Right renal cortex interstitium (tissue), 3 donors: ENCODE data around the gene MICAL1. TPM values are rescaled to one million over a fixed set of nuclear protein-coding genes. Genes with fewer than 3 reads are reported as not detected.

Experiments used
- DNase-seq, 3 donors: peaks; one replicate each; pipeline ENCODE4 v3.0.0-alpha.2; 2013; ENCODE audit warnings: low read depth in 3 of 3, low spot score in 2 of 3
- polyA plus RNA-seq, 3 donors: library from polyadenylated mRNA; unstranded; fragments of 120-200 nt; gene quantifications; one replicate each; pipeline ENCODE4 v1.2.1, GENCODE V29; 2013; ENCODE audit not compliant: insufficient read length in 3 of 3

Gene MICAL1, protein sequence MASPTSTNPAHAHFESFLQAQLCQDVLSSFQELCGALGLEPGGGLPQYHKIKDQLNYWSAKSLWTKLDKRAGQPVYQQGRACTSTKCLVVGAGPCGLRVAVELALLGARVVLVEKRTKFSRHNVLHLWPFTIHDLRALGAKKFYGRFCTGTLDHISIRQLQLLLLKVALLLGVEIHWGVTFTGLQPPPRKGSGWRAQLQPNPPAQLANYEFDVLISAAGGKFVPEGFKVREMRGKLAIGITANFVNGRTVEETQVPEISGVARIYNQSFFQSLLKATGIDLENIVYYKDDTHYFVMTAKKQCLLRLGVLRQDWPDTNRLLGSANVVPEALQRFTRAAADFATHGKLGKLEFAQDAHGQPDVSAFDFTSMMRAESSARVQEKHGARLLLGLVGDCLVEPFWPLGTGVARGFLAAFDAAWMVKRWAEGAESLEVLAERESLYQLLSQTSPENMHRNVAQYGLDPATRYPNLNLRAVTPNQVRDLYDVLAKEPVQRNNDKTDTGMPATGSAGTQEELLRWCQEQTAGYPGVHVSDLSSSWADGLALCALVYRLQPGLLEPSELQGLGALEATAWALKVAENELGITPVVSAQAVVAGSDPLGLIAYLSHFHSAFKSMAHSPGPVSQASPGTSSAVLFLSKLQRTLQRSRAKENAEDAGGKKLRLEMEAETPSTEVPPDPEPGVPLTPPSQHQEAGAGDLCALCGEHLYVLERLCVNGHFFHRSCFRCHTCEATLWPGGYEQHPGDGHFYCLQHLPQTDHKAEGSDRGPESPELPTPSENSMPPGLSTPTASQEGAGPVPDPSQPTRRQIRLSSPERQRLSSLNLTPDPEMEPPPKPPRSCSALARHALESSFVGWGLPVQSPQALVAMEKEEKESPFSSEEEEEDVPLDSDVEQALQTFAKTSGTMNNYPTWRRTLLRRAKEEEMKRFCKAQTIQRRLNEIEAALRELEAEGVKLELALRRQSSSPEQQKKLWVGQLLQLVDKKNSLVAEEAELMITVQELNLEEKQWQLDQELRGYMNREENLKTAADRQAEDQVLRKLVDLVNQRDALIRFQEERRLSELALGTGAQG
- polyA plus RNA-seq: 10 to 100 TPM; 20.1 to 27.7 (median 22.4) TPM

DNA sequence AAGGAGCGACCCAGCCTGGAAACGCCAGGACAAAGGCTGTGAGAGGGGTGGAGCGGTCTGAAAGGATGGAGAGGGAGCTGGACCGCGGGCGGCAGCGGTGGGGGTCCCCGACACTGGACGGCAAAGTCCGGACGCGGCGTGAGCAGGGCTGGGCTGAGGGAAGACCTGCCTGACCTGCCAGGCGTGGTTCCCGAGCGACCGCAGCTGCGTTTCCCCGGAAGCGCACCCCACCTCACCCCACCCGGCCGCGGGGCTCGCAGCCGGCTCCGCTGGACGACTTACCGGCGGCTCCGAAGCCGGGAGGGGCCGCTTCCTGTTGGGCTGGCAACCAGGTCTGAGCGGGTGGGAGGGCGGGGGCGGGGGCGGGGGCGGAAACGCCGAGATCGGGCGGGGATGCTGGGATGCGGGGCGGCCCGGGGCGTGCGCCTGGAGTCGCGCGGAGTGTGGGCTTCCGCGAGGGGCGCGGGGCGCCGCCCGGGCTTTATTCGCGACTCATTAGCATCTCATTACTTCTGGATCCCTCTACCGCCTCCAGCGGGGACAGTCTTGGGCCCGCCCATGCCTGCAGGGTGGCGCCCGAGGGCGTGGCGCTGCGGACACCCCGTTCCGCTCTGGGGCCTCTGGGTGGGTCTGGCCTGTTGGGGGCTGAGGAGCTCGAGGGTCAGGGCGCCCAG is at the start of gene MICAL1:
MICAL1 (minus strand) TSS at position 336 of the 674 bp plus-strand sequence. CDS start 1,576 bp downstream, outside the sequence.
- no peak for DNase-seq

DNA sequence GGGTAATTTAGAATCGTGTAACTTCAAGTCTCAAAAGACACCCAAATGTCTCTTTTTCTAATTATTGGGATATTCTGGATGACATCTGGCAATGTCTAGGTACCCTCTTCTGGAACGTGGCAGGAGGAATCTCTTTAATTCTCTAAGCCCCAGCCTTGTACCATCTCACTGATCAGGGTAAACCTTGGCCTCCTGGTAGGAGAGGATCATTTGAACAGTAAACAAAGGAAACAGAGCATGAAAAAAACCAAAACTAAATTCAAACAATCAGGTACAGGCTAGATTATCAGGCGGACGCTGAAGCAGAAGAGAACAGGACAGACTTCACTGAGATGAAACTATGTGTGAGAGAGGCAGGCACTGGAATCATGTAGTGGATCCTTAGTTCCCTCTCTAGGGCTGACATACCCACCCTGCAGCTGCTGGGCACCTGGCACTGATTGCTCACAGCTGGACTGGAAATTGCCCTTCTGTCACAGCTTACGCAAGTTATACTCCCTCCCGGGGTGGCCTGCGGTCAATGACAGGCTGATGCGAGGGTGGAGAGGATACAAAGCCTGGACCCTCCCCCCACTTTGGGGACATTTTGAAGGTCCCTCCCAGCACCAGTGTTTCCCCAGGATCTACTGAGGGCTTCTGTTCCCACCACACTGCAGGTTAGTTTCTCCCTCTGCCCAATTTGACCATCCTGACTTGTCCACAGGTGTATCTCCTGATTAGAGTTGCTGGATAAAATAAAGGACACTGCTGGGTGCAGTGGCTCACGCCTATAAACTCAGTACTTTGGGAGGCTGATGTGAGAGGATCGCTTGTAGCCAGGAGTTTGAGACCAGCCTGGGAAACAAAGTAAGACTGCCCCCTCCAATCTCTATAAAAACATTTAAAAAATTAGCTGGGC is 48.0 kb upstream of the MICAL1 start:
- DNase-seq: no peak

DNA sequence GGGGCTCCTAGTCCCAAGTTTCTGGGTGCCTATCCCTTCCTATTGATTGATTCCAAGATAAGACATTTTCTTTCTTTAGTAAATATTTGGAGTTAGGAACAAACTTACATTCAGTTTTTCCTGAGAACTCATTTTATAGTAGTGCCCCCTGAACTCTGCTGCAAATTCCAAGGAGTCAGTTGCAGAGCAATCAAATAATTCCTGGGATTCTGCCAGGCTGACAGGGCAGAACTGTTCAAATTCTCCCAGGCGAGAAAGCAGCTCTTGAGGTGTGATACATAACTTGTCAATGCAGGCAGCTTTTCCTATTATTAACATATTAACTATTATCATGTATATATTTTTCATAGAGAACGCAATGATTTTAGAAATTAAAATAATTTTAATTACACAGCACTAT is 43.4 kb upstream of the MICAL1 start:
- DNase-seq: no peak

DNA sequence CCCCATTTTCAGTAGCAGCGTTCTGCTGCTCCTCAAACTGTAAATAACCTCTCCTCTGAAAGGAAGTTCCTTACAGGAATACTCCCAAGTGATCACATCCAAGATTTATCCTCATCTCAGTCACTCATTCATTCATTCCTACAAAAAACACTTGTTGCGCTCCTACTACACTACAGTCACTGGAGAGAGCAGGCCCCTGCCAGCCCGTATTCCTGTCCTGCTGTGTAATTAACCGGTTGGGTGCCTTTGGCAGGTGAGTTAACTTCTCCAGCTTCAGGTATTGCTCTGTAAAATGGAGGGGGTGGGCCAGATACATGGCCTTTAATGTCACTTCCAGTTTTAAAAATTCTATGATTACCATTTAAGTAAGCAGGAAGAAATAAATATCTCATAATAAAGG is 42.5 kb upstream of the MICAL1 start:
- DNase-seq: no peak

DNA sequence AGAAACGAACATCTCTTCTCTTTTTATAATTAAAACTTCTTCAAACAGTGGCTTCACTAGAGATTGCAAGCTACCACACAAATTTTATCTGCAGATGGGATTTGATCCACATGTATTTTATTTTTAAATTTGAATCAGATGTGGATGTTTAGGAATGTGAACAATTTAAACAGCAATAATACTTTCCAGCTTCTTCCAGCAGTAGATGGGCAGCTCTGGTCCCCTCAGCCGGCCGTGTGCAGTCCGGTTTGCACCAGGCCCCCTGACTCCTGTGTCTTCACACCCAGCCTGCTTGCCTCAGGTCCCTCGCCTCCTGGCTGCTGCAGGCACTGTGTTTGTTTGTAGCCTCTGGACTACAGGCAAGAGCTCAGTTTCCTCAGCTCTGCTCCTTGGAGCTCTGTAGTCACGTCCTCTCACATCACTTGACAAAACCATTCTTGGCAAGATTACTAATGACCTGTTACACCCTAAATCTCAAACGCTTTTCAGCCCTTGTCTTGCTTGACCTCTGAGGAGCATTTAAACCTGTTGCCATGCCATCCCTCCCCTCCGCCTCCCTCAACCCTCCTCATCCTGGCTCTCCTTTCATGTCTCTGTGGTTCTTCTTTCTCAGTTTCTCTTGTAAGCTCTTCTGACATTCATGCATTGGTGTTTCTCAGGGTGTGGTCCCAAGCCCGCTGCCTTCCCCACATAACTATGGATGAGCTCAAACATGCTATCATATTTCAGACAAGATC is 40.6 kb upstream of the MICAL1 start:
- no peak for DNase-seq

DNA sequence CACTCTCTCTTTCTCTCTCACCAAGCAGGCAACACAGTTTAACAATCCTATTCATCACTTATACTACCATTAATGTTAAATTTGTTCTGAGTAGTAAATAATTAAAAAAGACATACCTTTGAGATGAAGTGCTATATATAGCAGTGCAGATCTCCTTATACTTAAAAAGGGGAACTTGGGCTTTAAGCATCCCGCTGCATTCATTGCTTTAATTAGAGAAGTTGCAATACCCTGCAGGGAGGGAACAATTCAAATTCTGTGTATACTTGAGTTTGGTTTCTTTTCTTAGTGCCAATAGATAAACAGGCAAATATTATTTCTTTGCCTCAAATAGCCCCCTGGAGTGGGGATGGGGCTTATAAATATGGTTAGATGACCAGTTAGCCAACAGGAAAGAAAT is 38.3 kb upstream of the MICAL1 start:
- no peak for DNase-seq

DNA sequence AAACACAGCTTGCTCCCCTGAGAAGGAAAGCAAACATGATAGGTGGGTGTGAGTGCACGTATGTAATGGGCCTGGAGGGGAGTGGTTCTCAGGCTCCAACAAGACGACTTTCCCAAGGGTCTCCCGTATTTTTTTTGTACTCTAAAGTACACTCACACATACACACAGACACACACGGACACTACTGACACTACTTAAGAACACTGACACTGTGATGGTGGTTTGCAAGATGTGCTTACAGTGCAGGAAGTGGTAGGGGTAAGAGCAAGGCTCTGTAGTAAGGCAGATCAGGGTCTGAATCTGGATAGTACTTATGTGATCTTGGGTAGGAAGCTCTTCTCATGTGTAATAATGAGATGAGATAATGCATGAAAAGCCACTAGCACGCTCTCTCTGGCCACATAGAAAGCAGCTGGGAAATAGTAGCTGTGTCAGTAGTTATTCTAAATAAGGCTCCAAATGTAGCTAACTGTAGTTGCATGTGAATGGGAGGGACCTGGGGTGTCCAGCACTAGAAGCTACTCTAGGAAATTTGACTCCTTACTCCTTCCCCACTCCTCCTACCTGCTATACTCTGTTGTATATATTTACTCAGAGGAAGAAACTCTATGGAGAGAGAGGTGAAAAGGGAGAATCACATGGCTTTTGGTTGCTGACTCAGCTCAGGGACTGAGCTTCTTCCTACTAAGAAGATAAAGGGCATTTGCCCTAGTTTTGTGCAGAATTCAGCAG is 35.8 kb upstream of the MICAL1 start:
- DNase-seq: no peak

DNA sequence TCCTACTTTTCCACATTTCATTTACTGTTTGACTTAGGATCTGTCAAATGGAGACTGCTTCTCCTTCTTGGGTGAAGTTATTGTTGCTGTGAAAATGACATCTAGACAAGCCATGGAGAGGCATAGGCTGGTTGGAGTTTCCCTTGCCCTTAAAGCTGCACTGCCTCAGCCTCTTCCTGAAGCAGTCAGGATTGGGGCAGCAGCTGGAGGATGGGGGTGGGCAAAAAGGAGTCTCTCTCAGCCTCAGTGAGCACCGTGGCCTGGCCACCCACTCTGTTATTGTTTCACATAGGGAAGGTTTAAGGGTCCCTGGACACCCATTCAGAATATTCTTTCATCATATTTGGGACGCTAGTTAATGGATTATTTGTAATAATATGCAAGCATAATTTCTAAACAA is 35.1 kb upstream of the MICAL1 start:
- no peak for DNase-seq

DNA sequence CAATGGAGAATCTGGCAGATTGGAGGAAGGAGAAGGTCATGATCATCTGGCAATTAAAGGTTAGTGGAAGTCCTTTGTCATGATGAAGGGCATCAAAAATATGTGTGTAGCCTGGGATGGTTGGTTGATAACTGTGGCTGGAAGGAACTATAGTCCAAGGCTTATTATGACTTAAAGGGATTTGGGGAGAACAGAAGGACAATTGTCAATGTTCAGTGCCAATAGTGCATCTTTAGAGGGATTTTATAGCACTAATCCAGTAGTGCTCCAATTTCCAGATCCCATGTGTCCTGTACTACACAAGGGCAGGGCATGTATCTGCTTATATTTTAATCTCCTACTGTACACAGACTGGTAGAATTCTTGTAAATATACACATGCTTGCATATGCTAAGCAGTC is 32.4 kb upstream of the MICAL1 start:
- no peak for DNase-seq

DNA sequence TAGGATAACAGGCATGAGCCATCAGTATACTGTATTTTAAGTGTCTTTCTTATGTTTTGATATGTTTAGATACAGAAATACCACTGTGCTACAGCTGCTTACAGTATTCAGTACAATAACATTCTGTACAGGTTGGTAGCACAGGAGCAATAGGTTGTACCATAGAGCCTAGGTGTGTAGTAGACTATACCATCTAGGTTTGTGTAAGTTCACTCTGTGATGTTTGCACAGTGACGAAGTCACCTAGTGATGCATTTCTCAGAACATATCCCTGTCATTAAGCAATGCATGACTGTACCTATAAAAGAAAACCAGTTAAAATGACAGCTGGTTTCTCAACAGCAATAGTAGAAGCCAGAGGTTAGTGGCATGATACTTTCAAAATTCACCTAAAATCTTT is 30.5 kb upstream of the MICAL1 start:
- DNase-seq: no peak

DNA sequence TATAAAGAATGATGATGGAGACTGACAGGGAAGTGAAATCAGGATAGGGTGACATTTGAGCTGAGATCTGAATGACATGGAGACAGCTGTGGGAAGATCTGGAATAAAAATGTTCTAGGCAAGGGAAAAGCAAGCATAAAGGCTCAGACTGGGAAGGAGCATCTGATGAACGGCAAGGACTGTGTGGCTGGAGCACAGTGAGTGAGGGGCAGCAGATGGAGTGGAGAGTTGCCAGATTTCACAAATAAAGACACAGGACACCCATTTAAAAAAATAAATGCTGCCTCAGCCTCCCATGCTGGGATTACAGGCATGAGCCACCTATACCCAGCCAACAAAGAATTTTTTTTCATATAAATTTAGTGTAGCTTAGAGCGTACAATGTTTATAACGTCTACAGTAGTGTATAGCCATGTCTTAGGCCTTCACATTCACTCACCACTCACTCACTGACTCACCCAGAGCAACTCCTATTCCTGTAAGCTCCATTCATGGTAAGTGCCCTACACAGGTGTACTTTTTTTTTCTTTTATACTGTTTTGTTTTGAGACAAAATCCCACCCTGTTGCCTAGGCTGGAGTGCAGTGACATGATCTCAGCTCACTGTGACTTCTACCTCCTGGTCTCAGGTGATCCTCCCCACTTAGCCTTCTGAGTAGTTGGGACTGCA is 29.8 kb upstream of the MICAL1 start:
- DNase-seq: no peak

DNA sequence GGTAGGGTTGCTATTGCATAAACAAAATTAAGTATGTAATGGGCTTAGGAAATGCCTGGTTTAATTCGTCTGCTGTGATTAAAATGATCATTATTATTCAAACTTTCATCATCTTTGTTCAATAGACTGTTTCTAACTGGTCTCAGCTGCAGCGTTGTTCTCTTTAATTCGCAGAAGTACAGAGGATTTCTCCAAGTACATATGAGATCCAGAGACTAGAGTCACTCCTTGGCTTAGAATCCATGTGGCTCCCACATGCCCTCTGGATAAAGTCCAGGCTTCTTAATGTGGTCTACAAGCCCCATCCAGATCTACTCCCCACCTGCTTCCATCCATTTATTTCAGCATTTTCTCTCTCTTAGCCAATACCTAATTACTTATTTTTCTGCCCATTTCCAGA is 28.6 kb upstream of the MICAL1 start:
- DNase-seq: no peak

DNA sequence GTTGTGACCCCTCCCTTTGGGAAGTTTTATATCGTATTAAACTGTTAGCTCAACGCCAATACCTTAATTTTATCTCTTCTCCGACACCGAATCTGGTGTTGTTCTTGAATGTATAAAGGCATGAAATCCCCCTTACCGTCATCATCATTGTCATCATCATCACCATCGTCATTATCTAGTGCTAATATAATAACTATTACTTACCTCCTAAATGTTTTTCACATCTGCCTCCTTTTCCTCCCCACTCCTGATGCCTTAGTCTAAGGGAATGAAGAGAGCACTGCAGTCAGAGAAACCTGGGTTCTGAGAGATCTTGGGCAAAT is 28.1 kb upstream of the MICAL1 start:
- no peak for DNase-seq

DNA sequence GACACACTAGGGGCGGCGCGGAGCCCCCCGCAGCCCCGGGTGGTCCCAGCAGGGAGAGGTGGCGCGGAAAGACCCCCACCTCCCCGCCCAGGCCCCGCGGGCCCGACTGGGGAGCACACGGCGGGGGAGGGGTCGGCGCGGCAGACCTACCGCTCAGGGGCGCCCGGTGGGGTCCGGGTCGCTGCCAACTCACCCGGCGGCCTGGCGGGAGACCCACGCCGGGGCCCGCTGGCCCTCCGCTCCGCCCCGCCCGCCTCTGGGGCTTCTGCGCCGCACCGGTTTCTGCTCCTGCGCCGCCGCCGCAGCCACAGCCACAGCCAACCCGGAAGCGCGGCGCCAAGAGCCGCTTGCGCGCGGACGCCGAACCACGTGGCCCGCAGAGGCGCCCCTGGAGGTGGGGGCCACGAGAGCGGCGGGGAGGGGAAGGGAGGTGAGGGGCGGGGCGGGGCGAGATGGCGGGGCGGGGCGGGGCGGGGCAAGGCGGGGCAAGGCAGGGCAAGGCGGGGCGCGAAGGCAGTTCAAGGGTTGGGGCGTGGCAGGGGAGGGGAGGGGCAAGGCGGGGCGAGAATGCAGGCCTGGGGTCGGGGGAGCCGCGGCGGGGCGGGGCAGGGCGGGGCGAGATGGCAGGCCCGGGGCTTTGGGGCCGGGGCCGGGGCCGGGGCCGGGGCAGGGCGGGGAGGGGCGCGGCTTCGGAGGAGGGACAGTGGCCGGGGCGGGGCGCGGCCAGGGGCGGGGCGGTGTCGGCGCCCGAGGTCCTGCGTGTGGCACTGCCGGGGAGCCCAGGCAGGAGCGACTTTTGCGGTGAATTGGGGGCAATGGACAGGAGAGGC is 27.5 kb upstream of the MICAL1 start, which contains the start of gene ZBTB24:
ZBTB24 (minus strand) TSS at position 315 of the 830 bp plus-strand sequence. CDS start 1,193 bp downstream, outside the sequence.
- peak in 2 of 3 donors; percentile 59 to 68 for DNase-seq

DNA sequence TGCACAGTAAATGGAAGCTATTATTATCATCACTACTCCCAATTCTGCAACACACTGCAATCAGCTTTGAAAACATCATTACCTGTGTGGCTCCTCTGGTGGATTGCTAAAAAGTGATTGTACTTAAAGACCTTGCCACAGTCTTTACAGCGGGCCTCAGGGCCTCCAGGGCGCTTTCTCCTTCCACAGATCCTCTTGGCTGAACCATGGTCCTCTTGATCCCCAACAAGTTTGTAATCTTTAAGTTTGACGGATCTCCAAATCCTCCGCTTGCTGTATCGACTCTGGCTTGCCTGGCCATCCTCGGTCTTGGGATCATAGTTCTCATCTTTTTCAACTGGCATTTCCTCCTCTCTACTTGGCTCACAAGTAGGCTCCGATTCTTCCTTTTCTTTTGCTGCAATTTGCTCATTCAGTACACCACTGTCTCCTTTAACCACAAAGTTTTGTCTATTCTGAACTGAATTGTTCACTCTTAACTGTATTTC is 25.5 kb upstream of the MICAL1 start:
- no peak for DNase-seq

DNA sequence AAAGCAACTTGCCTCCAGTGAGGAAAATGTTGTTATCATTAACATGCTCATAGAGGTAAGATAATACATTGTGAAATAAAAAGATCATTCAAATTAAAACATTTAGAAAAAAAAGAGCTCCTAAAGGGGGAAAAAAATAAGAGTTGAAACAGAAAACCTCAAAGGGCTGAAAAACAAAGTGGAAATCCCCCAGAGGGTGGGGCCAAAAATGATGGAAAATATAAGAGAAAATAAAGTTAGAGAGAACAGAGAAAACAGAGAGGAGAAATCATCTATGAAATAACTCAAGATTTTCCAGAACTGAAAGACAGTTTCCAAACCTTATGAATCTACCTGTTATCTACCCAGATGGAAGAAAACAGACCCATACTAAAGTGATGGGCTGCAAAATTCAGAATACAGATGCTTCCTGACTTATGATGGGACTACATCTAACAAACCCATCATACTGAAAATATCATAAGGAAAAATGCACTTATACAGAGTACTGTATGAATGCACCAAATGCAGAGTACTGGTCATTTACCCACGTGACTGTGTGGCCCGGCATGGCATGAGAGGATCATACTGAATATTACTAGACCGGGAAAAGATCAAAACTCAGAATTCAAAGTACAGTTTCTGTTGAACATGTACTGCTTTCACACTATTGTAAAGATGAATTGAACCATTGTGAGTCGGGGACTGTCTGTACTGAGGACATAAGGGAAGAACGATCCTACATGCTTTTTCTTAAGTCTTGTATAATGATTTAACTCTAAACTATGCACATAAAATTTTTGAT is 23.5 kb upstream of the MICAL1 start:
- DNase-seq: no peak
